ENCODE measurements around the gene F7. TPM values are rescaled to one million over a fixed set of nuclear protein-coding genes. Genes with fewer than 3 reads are reported as not detected.

The F7 gene
- total RNA-seq, 1 experiment from 2014 or later: 0.26 TPM

DNA sequence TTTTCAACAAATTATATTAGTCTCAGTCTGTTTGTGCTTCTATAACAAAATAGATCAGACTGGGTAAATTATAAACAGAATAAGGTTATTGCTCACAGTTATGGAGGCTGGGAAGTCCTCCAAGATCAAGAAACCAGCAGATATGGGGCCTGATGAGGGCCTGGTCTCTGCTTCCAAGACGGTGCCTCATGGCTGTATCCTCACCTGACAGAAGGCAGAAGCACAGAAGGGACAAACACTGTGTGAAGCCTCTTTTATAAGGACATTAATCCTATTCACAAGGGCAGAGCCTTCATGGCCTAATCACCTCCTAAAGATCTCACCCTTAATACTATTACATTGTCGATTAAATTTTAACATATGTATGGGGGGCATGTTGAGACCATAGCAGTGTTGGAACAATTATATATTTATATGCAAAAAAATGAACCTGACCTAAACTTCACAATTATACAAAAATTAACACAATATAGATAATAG is 29.7 kb downstream of the F7 start (continued):
- TF ChIP-seq, protein P1, sequence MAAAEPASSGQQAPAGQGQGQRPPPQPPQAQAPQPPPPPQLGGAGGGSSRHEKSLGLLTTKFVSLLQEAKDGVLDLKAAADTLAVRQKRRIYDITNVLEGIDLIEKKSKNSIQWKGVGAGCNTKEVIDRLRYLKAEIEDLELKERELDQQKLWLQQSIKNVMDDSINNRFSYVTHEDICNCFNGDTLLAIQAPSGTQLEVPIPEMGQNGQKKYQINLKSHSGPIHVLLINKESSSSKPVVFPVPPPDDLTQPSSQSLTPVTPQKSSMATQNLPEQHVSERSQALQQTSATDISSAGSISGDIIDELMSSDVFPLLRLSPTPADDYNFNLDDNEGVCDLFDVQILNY (CRISPR knock-in tag; IDR thresholded peaks at IDR 0.05): no peak

DNA sequence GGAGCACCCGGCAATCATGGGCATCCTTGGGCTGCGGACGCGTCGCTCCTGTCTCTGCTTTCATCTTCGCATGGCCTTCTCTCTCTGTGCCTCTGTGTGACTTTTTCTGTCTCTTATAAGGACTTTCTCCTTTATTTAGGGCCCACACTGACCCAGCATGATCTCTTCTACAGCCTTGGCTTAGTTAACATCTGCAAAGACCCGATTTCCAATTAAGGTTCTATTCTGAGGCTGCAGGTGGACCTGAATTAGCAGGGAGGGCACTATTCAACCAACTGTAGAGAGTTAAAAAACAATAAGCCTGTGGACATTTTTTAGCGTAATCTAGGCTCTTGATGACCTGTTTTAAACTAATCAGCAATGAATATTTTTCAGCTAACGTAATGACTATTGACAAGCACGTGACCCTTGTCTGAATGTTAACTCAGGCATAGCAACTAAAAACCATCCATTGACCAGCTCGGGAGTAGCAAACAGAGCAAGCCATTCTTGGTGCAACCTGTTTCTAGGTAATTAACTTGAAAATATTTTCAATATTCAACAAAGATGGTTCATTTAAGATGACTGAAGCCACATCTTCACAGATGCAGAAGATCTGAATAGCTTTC is 32.2 kb downstream of the F7 start:
- H3K27me3 Mint-ChIP-seq (ENCODE audit: low read depth): no peaks in the 10 kb centered on the region
- H3K4me3 Mint-ChIP-seq: no peak overlapping the region
- ChIA-PET POLR2A (no interaction called here), CTCF (interaction anchor here (0.6 kb wide), 1 partner anchor 103 kb away, joined by 3 read pairs; no protein-coding TSS in a partner anchor)
- no peak overlapping the region for H3K27ac Mint-ChIP-seq
- peaks cover 11% of the 10 kb centered on the region for H3K4me1 Mint-ChIP-seq
- peaks cover 4% of the 10 kb centered on the region; the same call in 1 of the 2 replicates for H3K9me3 Mint-ChIP-seq
- no peak for DNase-seq (ENCODE audit: low spot score)
- no peaks in the 10 kb centered on the region for H3K36me3 Mint-ChIP-seq
- peak; percentile 55 for ATAC-seq
- TF ChIP-seq ZNF416 (CRISPR knock-in tag; IDR thresholded peaks at IDR 0.05): no peak
- TF ChIP-seq PRRX2 (CRISPR knock-in tag; IDR thresholded peaks at IDR 0.05): no peak
- TF ChIP-seq, protein P2, sequence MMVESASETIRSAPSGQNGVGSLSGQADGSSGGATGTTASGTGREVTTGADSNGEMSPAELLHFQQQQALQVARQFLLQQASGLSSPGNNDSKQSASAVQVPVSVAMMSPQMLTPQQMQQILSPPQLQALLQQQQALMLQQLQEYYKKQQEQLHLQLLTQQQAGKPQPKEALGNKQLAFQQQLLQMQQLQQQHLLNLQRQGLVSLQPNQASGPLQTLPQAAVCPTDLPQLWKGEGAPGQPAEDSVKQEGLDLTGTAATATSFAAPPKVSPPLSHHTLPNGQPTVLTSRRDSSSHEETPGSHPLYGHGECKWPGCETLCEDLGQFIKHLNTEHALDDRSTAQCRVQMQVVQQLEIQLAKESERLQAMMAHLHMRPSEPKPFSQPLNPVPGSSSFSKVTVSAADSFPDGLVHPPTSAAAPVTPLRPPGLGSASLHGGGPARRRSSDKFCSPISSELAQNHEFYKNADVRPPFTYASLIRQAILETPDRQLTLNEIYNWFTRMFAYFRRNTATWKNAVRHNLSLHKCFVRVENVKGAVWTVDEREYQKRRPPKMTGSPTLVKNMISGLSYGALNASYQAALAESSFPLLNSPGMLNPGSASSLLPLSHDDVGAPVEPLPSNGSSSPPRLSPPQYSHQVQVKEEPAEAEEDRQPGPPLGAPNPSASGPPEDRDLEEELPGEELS (CRISPR knock-in tag; IDR thresholded peaks at IDR 0.05): no peak
- TF ChIP-seq, protein P3, sequence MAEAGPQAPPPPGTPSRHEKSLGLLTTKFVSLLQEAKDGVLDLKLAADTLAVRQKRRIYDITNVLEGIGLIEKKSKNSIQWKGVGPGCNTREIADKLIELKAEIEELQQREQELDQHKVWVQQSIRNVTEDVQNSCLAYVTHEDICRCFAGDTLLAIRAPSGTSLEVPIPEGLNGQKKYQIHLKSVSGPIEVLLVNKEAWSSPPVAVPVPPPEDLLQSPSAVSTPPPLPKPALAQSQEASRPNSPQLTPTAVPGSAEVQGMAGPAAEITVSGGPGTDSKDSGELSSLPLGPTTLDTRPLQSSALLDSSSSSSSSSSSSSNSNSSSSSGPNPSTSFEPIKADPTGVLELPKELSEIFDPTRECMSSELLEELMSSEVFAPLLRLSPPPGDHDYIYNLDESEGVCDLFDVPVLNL (CRISPR knock-in tag; IDR thresholded peaks at IDR 0.05; ENCODE audit: borderline replicate concordance, low read depth): no peak
- TF ChIP-seq, protein P4, sequence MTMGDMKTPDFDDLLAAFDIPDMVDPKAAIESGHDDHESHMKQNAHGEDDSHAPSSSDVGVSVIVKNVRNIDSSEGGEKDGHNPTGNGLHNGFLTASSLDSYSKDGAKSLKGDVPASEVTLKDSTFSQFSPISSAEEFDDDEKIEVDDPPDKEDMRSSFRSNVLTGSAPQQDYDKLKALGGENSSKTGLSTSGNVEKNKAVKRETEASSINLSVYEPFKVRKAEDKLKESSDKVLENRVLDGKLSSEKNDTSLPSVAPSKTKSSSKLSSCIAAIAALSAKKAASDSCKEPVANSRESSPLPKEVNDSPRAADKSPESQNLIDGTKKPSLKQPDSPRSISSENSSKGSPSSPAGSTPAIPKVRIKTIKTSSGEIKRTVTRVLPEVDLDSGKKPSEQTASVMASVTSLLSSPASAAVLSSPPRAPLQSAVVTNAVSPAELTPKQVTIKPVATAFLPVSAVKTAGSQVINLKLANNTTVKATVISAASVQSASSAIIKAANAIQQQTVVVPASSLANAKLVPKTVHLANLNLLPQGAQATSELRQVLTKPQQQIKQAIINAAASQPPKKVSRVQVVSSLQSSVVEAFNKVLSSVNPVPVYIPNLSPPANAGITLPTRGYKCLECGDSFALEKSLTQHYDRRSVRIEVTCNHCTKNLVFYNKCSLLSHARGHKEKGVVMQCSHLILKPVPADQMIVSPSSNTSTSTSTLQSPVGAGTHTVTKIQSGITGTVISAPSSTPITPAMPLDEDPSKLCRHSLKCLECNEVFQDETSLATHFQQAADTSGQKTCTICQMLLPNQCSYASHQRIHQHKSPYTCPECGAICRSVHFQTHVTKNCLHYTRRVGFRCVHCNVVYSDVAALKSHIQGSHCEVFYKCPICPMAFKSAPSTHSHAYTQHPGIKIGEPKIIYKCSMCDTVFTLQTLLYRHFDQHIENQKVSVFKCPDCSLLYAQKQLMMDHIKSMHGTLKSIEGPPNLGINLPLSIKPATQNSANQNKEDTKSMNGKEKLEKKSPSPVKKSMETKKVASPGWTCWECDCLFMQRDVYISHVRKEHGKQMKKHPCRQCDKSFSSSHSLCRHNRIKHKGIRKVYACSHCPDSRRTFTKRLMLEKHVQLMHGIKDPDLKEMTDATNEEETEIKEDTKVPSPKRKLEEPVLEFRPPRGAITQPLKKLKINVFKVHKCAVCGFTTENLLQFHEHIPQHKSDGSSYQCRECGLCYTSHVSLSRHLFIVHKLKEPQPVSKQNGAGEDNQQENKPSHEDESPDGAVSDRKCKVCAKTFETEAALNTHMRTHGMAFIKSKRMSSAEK (CRISPR knock-in tag; IDR thresholded peaks at IDR 0.05; ENCODE audit: borderline replicate concordance): no peak
- TF ChIP-seq, protein P5, sequence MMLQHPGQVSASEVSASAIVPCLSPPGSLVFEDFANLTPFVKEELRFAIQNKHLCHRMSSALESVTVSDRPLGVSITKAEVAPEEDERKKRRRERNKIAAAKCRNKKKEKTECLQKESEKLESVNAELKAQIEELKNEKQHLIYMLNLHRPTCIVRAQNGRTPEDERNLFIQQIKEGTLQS (CRISPR knock-in tag; conservative IDR thresholded peaks at IDR 0.05): no peak
- TF ChIP-seq, protein P6, sequence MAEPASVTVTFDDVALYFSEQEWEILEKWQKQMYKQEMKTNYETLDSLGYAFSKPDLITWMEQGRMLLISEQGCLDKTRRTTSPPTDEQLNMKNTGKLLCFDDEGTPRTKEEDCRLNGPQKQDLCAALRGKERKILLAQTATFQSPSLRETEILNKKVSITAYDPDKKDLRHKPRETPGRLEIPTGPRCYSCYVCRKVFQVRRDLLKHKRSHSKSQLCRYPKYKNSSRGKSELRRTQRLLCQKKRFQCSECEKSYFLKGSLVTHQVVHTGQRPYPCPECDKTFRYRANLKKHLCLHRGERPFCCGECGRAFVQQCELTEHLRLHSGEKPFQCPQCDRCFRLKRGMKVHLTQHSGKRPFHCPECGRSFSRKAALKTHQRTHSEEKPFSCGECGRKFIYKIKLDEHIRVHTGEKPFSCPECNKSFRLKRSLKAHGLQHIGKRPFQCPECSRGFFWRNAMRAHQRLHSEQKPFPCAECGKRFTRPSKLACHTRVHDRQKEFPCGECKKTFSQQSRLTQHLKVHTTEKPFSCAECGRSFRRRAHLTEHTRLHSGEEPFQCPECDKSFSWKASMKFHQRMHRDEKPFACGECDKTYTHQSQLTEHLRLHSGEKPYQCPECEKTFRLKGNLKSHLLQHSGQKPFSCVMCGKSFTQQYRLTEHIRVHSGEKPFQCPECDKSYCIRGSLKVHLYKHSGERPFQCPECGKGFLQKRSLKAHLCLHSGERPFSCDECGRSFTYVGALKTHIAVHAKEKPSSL (CRISPR knock-in tag; conservative IDR thresholded peaks at IDR 0.05): no peak

DNA sequence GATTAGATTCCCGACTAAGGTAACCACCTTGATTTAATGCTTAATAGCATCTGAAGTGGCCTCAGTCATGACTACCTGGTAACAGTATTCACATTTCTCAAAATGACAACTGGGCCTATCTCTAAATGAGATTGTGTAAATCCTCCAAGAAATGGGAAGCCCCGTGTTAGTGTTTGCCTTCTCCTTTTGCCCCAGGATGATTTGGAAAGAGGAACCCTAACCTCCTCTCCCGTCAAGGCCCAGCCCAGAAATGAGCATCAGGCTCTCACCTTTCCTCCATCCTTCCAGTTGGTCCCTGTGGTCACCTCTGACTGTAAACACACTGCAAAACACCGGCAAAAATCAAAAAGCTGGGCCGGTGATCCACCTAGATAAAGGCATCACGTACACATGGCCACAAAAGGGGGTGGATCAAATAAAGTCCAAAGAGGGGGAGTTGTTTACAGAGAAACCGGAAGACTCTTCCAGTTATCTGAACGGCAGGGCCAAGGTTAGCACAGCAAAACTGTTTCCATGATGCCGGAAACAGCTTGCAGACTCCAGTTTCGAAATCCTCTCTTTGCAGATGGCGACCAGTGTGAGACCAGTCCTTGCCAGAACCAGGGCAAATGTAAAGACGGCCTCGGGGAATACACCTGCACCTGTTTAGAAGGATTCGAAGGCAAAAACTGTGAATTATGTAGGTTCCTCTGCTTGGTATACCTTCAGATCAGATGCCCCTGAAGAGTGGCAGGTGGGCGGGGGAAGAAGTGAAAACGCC is 33.4 kb downstream of the F7 start:
- no peak for TF ChIP-seq ZNF232 (CRISPR knock-in tag; IDR thresholded peaks at IDR 0.05)
- TF ChIP-seq EMX1 (CRISPR knock-in tag; IDR thresholded peaks at IDR 0.05): no peak
- no peak overlapping the region for H3K4me3 Mint-ChIP-seq
- peaks cover 11% of the 10 kb centered on the region for H3K4me1 Mint-ChIP-seq
- no peaks in the 10 kb centered on the region for H3K36me3 Mint-ChIP-seq
- ATAC-seq (no peak), DNase-seq (ENCODE audit: low spot score) (no peak)
- H3K27me3 Mint-ChIP-seq (ENCODE audit: low read depth): no peaks in the 10 kb centered on the region
- POLR2A ChIA-PET: no interaction called here
- peaks cover 4% of the 10 kb centered on the region; the same call in 1 of the 2 replicates for H3K9me3 Mint-ChIP-seq
- CTCF ChIA-PET: no interaction called here
- H3K27ac Mint-ChIP-seq: no peak overlapping the region; the same call in 1 of the 2 replicates

All from WTC11 (cell line).